Endothelial cell of umbilical vein (primary cell): Measurements from ENCODE around the gene HAL. TPM values are rescaled to one million over a fixed set of nuclear protein-coding genes. Genes with fewer than 3 reads are reported as not detected.

ENCODE experiments used
- BruUV-seq: library from RNA; stranded (reverse); fragments of 400-500 nt; replicated peaks from 2 replicates; lab custom pipeline; 2021; lab: Mats Ljungman, UMichigan
- CTCF ChIA-PET: fragments of 300-600, 350-600 bp; sonication (Branson Sonifier 250); formaldehyde crosslinking; loops from one replicate; lab custom pipeline; 2021; ENCODE audit warnings: antibody characterized with exemption, inconsistent platforms; lab: Charles Lee
- POLR2A ChIA-PET: fragments of 300-600, 350-600 bp; sonication (Branson Sonifier 250); formaldehyde crosslinking; loops from one replicate; lab custom pipeline; 2021; ENCODE audit warnings: antibody characterized with exemption, inconsistent platforms; lab: Charles Lee
- DNase-seq: peaks from one replicate; pipeline ENCODE4 v3.0.0-alpha.2; 2011; ENCODE audit warnings: low read depth, low spot score
- FAIRE-seq: peaks from 2 replicates; lab custom pipeline; 2011; peaks lifted over from hg19 to GRCh38; lab: Jason Lieb, UNC
- H2AFZ ChIP-seq: 2 replicates; pipeline ENCODE4 v1.6.0; 2012; ENCODE audit warnings: low read depth, low read length, control low read depth, inconsistent platforms
- H3K27ac ChIP-seq: 2 replicates; pipeline ENCODE4 v1.5.1; 2011; ENCODE audit warnings: low read depth, mild to moderate bottlenecking, control low read depth, low read length, moderate library complexity; ENCODE audit not compliant: insufficient read depth
- H3K27me3 ChIP-seq, 2 experiments: 2 replicates each; pipeline versions ENCODE4 v1.6.0 to v1.6.1; 2011; ENCODE audit warnings: low read length in 2 of 2, mixed read lengths in 1 of 2; ENCODE audit not compliant: control insufficient read depth in 2 of 2, insufficient read depth in 2 of 2
- H3K36me3 ChIP-seq, 2 experiments: 2 replicates in 1 of 2; 3 replicates in 1 of 2; pipeline ENCODE4 v1.5.1; 2011; ENCODE audit warnings: low read length in 2 of 2, mild to moderate bottlenecking in 1 of 2, moderate library complexity in 1 of 2; ENCODE audit not compliant: control insufficient read depth in 2 of 2, insufficient read depth in 2 of 2; ENCODE audit errors: extremely low read depth in 1 of 2
- H3K4me1 ChIP-seq: 3 replicates; pipeline ENCODE4 v1.5.1; 2011; ENCODE audit warnings: mild to moderate bottlenecking, low read length; ENCODE audit not compliant: control insufficient read depth, insufficient read depth; ENCODE audit errors: extremely low read depth
- H3K4me2 ChIP-seq: 2 replicates; pipeline ENCODE4 v1.6.1; 2011; ENCODE audit warnings: low read length, control low read depth, mixed read lengths; ENCODE audit not compliant: insufficient read depth
- H3K4me3 ChIP-seq, 3 experiments: fragments of 200-600 bp in 1 of 3; sonication (generic), shearing (Covaris generic) in 1 of 3; replicated peaks in 1 of 3; 2 replicates each; pipeline ENCODE4 v1.5.1; 2011 to 2016; ENCODE audit warnings: control low read depth in 3 of 3, low read length in 3 of 3, mild to moderate bottlenecking in 2 of 3, inconsistent platforms in 1 of 3, low read depth in 1 of 3, moderate library complexity in 1 of 3; ENCODE audit not compliant: insufficient read depth in 1 of 3
- H3K79me2 ChIP-seq: 2 replicates; pipeline ENCODE4 v1.6.0; 2012; ENCODE audit warnings: low read length, inconsistent platforms; ENCODE audit not compliant: control insufficient read depth, insufficient read depth
- H3K9ac ChIP-seq: replicated peaks from 2 replicates; pipeline ENCODE3; 2011; ENCODE audit warnings: low read length, control low read depth; ENCODE audit not compliant: insufficient read depth; ENCODE audit errors: extremely low read depth
- H3K9me1 ChIP-seq: replicated peaks from 3 replicates; pipeline ENCODE4 v1.6.0; 2011; ENCODE audit warnings: mild to moderate bottlenecking, low read length; ENCODE audit not compliant: control insufficient read depth, insufficient read depth; ENCODE audit errors: extremely low read depth
- H3K9me3 ChIP-seq: replicated peaks from 2 replicates; pipeline ENCODE4 v1.5.1; 2012; ENCODE audit warnings: low read length, inconsistent platforms; ENCODE audit not compliant: control insufficient read depth, insufficient read depth
- H4K20me1 ChIP-seq: replicated peaks from 2 replicates; pipeline ENCODE3; 2011; ENCODE audit warnings: mild to moderate bottlenecking, low read length; ENCODE audit not compliant: control insufficient read depth, insufficient read depth; ENCODE audit errors: extremely low read depth
- EZH2 ChIP-seq: IDR thresholded peaks from 2 replicates; pipeline ENCODE4 v1.6.1; 2012; ENCODE audit warnings: borderline replicate concordance, low read depth, mild to moderate bottlenecking, moderate library complexity, low read length, inconsistent platforms; ENCODE audit not compliant: severe bottlenecking
- FOS ChIP-seq: IDR thresholded peaks from 2 replicates; pipeline ENCODE4 v1.6.1; 2011; ENCODE audit warnings: mild to moderate bottlenecking, low read length, moderate library complexity, borderline replicate concordance; ENCODE audit not compliant: insufficient read depth
- GATA2 ChIP-seq: IDR thresholded peaks from 2 replicates; pipeline ENCODE4 v1.7.0; 2011; ENCODE audit warnings: low read depth, mild to moderate bottlenecking, moderate library complexity, mixed read lengths, low read length; ENCODE audit not compliant: insufficient read length, insufficient read depth
- JUN ChIP-seq: IDR thresholded peaks from 2 replicates; pipeline ENCODE4 v1.6.1; 2011; ENCODE audit warnings: borderline replicate concordance, low read depth; ENCODE audit not compliant: insufficient read length, insufficient read depth
- MYC ChIP-seq: IDR thresholded peaks from one replicate; pipeline ENCODE4 v1.6.1; 2011; ENCODE audit warnings: mild to moderate bottlenecking, low read depth, low read length
- POLR2A ChIP-seq: IDR thresholded peaks from 2 replicates; pipeline ENCODE4 v1.6.1; 2012; ENCODE audit warnings: low read depth, mild to moderate bottlenecking, control low read depth, low read length
- POLR2AphosphoS5 ChIP-seq: IDR thresholded peaks from 2 replicates; pipeline ENCODE4 v1.6.1; 2012; ENCODE audit warnings: low read depth, mild to moderate bottlenecking, control low read depth, low read length, moderate library complexity; ENCODE audit not compliant: insufficient read depth
- dilution Hi-C: fragments of 300-500 bp; cut with MboI; formaldehyde crosslinking; loops from one replicate; pipeline ENCODE4 v1.15.0; 2019; ENCODE audit warnings: low sequenced_read_pairs; ENCODE audit not compliant: extremely low pct_ligation_motif_present
- intact Hi-C: fragments of 100-400 bp; cut with micrococcal nuclease; formaldehyde crosslinking; loops from one replicate; pipeline ENCODE4 v1.10.0; 2022
- polyA plus RNA-seq, 4 experiments: library from polyadenylated mRNA; depleted of rRNA in 3 of 4; stranded (reverse) in 3 of 4; unstranded in 1 of 4; fragments of >200 nt; gene quantifications; 2 replicates each; pipeline versions ENCODE4 v1.2.1 to v1.2.3, GENCODE V29; 2011 to 2012; ENCODE audit warnings: missing spikeins in 1 of 4
- total RNA-seq: library from RNA; stranded (reverse); gene quantifications from 2 replicates; pipeline ENCODE4 v1.2.3, GENCODE V29; 2021
- TF ChIP-seq, protein P1 (sequence below): IDR thresholded peaks from 2 replicates; pipeline ENCODE4 v1.6.1; 2011; ENCODE audit not compliant: insufficient read depth, insufficient read length
- TF ChIP-seq, protein P2 (sequence below), 2 donors: IDR thresholded peaks; 1 replicate in 1 of 2; 2 replicates in 1 of 2; pipeline ENCODE4 v1.5.1; 2011; ENCODE audit warnings: low read length in 2 of 2, mild to moderate bottlenecking in 2 of 2, moderate library complexity in 2 of 2, control low read depth in 1 of 2, inconsistent platforms in 1 of 2, low read depth in 1 of 2; ENCODE audit not compliant: insufficient read depth in 1 of 2; ENCODE audit errors: extremely low read depth in 1 of 2

Gene HAL
- total and polyA plus RNA-seq, 2 donors (not counting 3 experiments of a cell fraction or from before 2014, with no cell fraction given), result 0.18 to 0.62 TPM

DNA sequence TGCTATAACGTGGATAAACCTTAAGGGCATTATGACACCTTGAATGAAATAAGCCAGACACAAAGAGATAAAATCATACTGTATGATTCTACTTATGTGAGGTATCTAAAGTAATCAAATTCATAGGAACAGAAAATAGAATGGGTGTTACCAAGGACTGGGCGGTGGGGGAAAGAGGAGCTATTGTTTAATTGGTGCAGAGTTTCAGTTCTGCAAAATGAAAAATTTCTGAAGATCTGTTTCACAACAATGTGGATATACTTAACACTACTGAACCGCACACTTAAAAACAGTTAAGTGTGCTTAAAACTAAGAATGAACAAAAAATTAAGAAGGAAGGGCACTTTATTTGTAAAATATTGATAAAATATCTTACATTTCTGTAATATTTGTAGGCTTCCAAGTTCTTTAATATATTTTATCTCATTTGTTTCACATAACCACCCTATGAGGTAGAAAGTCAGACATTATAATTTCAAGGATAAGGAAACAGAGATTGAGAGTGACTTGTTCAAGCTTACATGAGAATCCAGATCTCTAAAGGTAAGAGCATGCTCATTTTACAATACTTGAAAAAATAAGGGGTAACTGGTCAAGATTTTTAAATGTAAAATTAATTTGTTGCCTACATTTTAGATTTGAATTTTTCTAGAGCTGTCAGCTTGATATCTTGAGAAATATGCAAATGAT is 24.3 kb upstream of the HAL start:
- H4K20me1 ChIP-seq, result no peaks in the 10 kb centered on the region
- no peak overlapping the region for H3K4me2 ChIP-seq
- POLR2A ChIA-PET, result no interaction called here
- no peaks in the 10 kb centered on the region for H3K9me3 ChIP-seq
- TF ChIP-seq POLR2AphosphoS5, result no peak
- no peak for TF ChIP-seq EZH2
- TF ChIP-seq, protein P1, sequence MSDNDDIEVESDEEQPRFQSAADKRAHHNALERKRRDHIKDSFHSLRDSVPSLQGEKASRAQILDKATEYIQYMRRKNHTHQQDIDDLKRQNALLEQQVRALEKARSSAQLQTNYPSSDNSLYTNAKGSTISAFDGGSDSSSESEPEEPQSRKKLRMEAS, result no peak
- TF ChIP-seq POLR2A, result no peak
- no peak for TF ChIP-seq MYC
- TF ChIP-seq, protein P2, sequence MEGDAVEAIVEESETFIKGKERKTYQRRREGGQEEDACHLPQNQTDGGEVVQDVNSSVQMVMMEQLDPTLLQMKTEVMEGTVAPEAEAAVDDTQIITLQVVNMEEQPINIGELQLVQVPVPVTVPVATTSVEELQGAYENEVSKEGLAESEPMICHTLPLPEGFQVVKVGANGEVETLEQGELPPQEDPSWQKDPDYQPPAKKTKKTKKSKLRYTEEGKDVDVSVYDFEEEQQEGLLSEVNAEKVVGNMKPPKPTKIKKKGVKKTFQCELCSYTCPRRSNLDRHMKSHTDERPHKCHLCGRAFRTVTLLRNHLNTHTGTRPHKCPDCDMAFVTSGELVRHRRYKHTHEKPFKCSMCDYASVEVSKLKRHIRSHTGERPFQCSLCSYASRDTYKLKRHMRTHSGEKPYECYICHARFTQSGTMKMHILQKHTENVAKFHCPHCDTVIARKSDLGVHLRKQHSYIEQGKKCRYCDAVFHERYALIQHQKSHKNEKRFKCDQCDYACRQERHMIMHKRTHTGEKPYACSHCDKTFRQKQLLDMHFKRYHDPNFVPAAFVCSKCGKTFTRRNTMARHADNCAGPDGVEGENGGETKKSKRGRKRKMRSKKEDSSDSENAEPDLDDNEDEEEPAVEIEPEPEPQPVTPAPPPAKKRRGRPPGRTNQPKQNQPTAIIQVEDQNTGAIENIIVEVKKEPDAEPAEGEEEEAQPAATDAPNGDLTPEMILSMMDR (IDR thresholded peaks at IDR 0.05; ENCODE audit: extremely low read depth in 1 of 2, insufficient read depth in 1 of 2, low read depth in 1 of 2, low read length in 2 of 2), result no peak
- no peak for TF ChIP-seq JUN
- no peak for TF ChIP-seq GATA2
- no peak for TF ChIP-seq FOS
- no peaks in the 10 kb centered on the region for H3K9me1 ChIP-seq
- H3K9ac ChIP-seq, result no peak overlapping the region
- no TSS peak for BruUV-seq
- peaks cover 2% of the 10 kb centered on the region in 2 experiments for H3K36me3 ChIP-seq
- no peak for DNase-seq
- no peak overlapping the region for H2AFZ ChIP-seq
- dilution Hi-C loops, result no loop called here
- H3K27ac ChIP-seq, result no peak overlapping the region
- no peak for FAIRE-seq
- H3K4me1 ChIP-seq, result no peaks in the 10 kb centered on the region
- intact Hi-C loops, result no loop called here
- CTCF ChIA-PET, result interaction anchor here (1.1 kb wide), 1 partner anchor 22 kb away, joined by 5 read pairs; no protein-coding TSS in a partner anchor
- H3K27me3 ChIP-seq, result no peaks in the 10 kb centered on the region
- no peaks in the 10 kb centered on the region for H3K79me2 ChIP-seq
- no peak overlapping the region for H3K4me3 ChIP-seq
